Sciatic nerve (tissue), 2 donors: ENCODE data around the gene B3GNT2. TPM values are rescaled to one million over a fixed set of nuclear protein-coding genes. Genes with fewer than 3 reads are reported as not detected.
"Not testable (repeated sequence)": the region's sequence is repeated elsewhere in the genome, so short reads cannot be mapped to it uniquely, and the experiment has no call there.

Experiments
- ATAC-seq: fragments of 200-7000 bp; cut with Tn5 transposase; one replicate; pipeline ENCODE4 v1.9.1; 2020; ENCODE audit warnings: mild to moderate bottlenecking, moderate library complexity
- DNase-seq: peaks from one replicate; pipeline ENCODE4 v3.0.0-alpha.2; 2020; ENCODE audit warnings: low spot score
- intact Hi-C: fragments of 100-400 bp; cut with DNase I; formaldehyde crosslinking; loops from one replicate; pipeline ENCODE4 v1.14.2; 2022
- total RNA-seq: library from RNA; stranded (reverse); fragmentation: NEBNext Ultra II Directional; extraction: Animal tissue kit (Norgen Biotek cat#: 25700); gene quantifications from one replicate; pipeline ENCODE4 v1.2.1, GENCODE V29; 2021
- donor health status: DM: no; HTN: no; CAD: no.
- donor health status: DM: no; HTN: no; CAD: no.

Gene B3GNT2
- total RNA-seq, result 21.0 TPM

GRCh38 chr2:62195421-62196277 lies at the start of gene B3GNT2:
Gene B3GNT2 (plus strand): TSS chr2:62196115. CDS start chr2:62222221, 26,106 bp downstream.
- peak; percentile 93 for DNase-seq
- ATAC-seq, result peak; percentile 94
- intact Hi-C loops, result no loop called here

GRCh38 chr2:62146790-62147189 lies 49.1 kb upstream of the B3GNT2 start:
- DNase-seq, intact Hi-C loops, ATAC-seq: not testable (repeated sequence)

- DNase-seq (no peak), ATAC-seq (no peak)
- intact Hi-C loops, result no loop called here
These were observed 48.2 kb upstream of the B3GNT2 start for GRCh38 chr2:62147610-62148301.

GRCh38 chr2:62149708-62150107 lies 46.2 kb upstream of the B3GNT2 start:
- intact Hi-C loops, result no loop called here
- ATAC-seq (peak; percentile 56), DNase-seq (no peak)

GRCh38 chr2:62150597-62151305 lies 45.2 kb upstream of the B3GNT2 start:
- ATAC-seq (no peak), DNase-seq (no peak)
- intact Hi-C loops, result no loop called here

- ATAC-seq, result no peak
- intact Hi-C loops, result no loop called here
- DNase-seq, result no peak
These were observed 44.6 kb upstream of the B3GNT2 start for GRCh38 chr2:62151306-62151638.

GRCh38 chr2:62152000-62152399 lies 43.9 kb upstream of the B3GNT2 start:
- intact Hi-C loops, result no loop called here
- ATAC-seq (no peak), DNase-seq (no peak)

GRCh38 chr2:62156861-62157496 lies 38.9 kb upstream of the B3GNT2 start:
- intact Hi-C loops, result no loop called here
- ATAC-seq, result no peak
- no peak for DNase-seq

- ATAC-seq (peak; percentile 87), DNase-seq (no peak)
- intact Hi-C loops, result no loop called here
These were observed 37.3 kb upstream of the B3GNT2 start for GRCh38 chr2:62158444-62159121.

GRCh38 chr2:62160691-62161090 lies 35.2 kb upstream of the B3GNT2 start:
- DNase-seq, intact Hi-C loops, ATAC-seq: not testable (repeated sequence)

GRCh38 chr2:62163106-62163831 lies 32.6 kb upstream of the B3GNT2 start:
- no peak for ATAC-seq
- intact Hi-C loops, result no loop called here

GRCh38 chr2:62163834-62164233 lies 32.1 kb upstream of the B3GNT2 start:
- peak; percentile 73 for ATAC-seq
- no peak for DNase-seq
- intact Hi-C loops, result no loop called here

More at GRCh38 chr2:62163106-62163831, 32.6 kb upstream of the B3GNT2 start:
- DNase-seq, result no peak

- no peak for DNase-seq
- intact Hi-C loops, result no loop called here
- no peak for ATAC-seq
These were observed 20.2 kb upstream of the B3GNT2 start for GRCh38 chr2:62175728-62176127.

GRCh38 chr2:62176801-62177200 lies 19.1 kb upstream of the B3GNT2 start:
- intact Hi-C loops, result no loop called here
- no peak for ATAC-seq
- no peak for DNase-seq

- no peak for ATAC-seq
- intact Hi-C loops, result no loop called here
- DNase-seq, result no peak
These were observed 18.4 kb upstream of the B3GNT2 start for GRCh38 chr2:62177392-62178049.

GRCh38 chr2:62178741-62179271 lies 17.1 kb upstream of the B3GNT2 start:
- DNase-seq (peak; percentile 68), ATAC-seq (peak; percentile 90)
- intact Hi-C loops, result no loop called here

- intact Hi-C loops, result no loop called here
- DNase-seq, result no peak
- ATAC-seq, result no peak
These were observed 14.9 kb upstream of the B3GNT2 start for GRCh38 chr2:62180975-62181374.
